ENCODE measurements around the gene KATNBL1.

Gene KATNBL1, protein sequence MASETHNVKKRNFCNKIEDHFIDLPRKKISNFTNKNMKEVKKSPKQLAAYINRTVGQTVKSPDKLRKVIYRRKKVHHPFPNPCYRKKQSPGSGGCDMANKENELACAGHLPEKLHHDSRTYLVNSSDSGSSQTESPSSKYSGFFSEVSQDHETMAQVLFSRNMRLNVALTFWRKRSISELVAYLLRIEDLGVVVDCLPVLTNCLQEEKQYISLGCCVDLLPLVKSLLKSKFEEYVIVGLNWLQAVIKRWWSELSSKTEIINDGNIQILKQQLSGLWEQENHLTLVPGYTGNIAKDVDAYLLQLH

DNA sequence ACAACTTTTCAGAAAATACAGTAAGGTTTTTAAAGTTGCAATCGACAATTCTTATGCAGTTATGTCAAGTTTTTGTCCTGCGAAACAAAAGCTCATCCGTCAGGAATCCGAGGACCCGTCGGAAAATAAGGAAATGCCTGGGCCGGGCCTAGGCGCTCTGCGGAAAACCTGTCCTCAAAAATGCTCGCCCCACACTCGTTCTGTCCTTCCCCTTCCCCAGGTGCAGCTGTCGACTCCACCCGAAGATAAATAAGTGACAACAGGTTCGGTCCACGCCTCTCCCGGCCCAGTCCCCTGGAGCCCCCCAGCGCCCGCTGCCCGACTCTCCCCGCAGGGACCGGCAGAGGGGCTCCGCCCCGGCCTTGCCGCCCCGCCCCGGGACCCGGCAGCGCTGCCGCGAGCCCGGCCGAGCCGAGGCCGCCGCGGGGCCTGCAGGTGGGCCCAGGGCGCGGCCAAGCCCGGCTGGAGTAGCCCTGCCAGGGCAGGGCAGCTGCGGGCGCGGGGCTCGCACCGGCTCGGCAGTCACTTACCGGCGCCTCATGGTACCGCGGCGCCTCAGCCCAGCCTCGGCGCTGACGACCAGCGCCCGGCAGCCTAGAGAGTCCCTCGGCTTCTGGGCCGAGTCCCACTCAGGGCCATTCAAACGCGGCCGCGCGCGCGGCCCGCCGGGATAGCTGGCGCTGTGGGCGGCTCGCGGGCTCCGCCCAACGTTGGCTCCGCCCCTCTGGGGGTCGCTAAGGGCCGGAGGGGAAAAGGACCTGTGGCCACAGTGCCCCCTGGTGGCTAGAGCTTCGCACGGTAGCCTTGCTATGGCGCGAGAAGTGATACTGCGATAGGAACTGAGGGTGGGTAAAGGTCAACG lies at the start of gene KATNBL1:
KATNBL1 (minus strand) TSS at position 676 of the 862 bp plus-strand sequence. CDS start 46,420 bp downstream, outside the sequence.
- DNase-seq, result peak; percentile 93 to 97 (median 94)

DNA sequence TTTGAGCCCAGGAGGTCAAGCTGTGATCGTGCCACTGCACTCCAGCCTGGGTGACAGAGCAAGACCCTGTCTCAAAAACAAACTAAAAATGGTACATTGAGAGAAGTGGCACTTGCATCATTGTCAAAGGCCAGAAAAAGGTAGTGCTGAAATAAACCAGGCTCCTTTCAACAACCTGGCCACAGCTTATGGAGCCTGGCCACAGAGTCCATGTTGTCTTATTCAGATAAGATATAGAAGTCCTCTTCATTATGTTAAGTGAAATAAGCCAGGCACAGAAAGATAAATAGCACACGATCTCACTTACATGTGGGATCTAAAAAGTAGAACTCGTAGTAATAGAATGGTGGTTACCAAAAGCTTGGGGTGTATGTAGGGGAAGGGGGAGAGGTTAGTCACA lies 49.7 kb upstream of the KATNBL1 start:
- DNase-seq, result no peak

DNA sequence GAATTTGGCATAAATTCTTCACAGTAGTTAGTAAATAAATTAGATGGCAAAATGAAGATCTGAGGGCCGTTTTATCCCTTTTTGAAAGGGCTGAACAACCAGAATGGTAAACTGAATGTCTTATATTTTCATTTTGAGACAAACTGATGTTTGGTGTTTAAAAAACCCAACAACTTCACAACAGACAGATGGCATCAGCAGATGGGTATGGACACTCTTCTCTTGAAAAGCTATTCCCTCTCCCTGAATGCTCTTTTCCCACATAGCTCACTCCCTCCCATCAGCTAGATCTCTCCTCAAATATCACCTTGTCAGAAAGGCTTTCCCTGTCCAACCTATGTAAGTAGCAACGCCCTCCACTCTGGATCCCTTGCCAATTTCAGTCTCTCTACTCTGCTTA lies 48.3 kb upstream of the KATNBL1 start:
- no peak for DNase-seq

DNA sequence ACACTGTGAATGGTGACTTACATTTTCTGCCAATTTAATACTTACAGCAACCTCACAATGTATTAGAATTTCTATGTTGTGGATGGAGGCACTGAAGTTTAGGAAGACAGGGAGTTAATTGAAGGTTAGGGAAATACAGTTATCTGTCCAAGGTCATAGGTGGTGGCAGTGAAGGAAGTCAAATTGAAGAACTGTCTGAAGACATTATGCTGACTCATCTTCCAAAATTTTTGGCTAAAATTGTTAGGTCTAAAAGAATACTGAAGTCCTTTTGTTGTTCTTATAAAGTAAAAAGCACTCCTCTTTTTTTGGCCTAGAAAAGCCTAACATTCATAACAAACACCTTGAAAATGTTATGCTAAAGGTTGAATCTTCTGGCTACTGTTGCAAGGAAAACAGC lies 42.6 kb upstream of the KATNBL1 start:
- DNase-seq, result no peak

DNA sequence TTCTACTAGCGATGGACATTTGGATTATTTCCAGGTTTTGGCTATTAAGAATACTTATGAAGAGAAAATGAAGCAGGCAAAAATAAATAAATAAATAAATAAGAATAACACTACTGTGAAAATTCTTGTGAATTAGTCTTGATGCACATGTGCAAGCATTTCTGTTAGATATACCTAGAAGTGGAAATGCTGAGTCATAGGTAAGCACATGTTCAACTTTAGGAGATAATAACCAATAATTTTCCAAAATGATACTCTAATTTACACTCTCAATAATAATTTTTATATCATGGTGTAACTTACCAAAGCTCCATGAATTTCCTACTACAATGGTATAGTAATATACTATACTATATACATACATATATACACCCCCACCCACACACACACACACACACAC lies 38.3 kb upstream of the KATNBL1 start:
- no peak for DNase-seq

DNA sequence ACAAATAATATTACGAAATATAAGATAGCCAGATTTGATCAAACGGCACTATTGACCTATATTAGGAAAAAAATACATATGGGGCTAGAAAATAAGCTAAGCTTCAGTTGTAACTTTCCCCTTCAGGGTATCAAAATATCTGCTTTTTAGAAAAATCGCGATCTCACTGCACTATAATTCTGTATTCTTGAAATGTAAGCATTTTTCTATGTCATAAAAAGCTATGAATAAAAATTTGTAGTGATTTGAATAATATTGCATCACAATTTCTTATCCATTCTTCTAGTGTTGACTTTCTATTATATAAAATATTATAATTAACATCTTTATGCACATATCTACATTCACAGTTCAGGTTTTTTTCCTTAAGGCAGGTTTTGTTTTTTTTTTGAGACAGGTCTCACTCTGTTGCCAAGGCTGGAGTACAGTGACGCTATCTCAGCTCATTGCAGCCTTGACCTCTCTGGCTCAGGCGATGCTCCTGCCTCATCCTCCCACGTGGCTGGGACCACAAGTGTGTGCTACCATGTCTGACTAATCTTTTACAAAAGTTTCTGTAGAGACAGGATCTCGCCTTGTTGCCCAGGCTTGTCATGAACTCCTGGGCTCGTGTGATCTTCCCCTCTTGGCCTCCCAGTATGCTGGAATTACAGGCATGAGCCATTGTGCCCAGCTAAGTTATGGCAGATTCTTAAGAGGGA lies 36.5 kb upstream of the KATNBL1 start:
- no peak for DNase-seq

DNA sequence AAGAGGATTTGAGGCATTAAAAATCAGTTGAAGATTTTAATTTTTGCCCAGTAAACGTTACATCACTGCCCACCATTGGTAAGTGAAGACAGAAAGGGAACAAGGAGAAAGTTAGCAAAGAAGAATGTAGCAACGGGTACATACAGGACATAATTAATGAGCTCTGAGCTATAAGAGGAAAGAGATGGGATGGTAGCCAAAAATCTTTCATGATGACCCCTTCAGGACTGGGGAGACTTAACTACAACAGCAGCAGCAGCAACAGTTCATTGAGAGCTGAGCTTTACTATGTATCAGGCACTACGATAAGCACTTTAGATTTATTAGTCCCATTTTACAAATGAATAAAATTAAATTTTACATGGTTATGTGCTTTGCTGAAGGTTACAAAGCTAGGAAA lies 33.3 kb upstream of the KATNBL1 start:
- DNase-seq, result no peak

DNA sequence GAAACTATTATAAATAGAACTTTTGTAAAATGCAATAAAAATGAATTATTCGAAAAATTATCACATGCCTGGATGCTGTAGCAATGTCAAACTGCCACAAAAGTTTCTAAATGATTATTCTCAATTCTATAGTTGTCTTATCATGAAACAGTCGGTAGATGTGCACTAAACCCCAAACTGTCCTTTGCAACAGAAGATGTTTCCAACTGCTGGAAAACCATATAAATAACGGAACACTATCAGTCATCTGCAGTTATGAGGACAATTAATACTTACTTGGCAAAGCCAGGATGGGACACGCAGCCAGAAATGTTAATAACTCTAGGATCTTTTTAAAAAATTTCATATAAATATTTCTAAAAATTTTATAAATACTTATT lies 32.4 kb upstream of the KATNBL1 start:
- DNase-seq, result no peak

DNA sequence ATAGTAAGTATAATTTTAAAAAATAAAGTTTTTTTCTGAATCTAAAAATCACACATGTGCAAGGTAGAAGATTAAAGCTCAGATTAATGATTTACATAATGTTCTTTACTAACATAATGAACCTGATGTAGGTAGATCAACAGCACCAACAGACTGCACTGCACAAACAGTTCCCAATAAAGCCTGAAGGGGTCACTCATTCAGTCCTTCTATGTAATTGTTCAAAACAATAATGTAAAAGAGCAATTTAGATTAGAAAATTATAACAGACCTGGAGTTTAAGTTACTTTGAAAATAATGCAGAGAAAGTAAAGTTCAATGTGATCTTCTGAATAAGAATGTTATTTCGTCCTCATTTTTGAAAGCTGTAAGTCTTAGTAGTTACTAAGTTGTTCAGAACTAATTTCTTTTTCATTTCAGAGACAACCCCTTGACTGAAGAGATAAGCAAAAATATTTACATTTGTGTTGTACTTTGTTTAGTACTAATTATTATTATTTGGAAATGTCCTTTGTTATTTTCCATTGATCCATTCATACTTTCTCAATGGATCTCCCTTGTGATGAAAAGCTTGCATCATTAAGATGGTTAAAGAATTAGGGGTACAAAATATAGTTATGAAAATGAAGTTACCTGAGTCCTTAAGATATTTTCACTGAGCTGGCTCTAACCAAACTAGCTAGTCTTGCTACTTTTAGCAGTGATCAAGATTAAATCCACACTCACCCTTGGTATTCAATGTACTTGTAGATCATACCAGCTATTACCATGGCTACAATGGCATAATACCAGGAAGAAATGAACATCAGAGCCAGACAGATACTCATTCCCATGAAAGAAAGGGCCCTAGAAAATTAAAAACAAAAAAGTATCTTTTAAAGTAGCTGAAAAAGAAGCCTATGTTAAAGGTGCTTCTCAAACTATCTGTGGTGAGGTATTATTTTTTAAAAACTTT lies 31.8 kb upstream of the KATNBL1 start:
- no peak for DNase-seq

DNA sequence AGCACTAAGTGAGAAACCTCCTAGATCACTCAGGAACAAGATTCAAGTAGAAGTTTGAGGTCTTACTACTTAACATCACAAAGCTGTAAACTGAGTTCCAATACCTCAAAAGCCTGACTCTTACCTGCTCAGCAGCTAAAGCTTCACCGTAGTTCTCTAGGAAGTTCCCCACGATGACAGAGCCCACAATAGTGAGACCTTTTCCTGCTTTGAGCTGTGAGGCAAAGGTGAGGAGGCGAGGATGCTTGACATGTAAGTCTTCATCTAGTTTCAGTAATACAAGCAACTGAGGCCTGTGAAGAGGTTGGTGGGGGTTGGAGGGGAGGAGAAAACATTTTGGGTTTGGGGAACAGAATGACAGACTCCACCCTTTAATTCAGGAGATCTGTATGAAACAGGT lies 30.6 kb upstream of the KATNBL1 start:
- no peak for DNase-seq

DNA sequence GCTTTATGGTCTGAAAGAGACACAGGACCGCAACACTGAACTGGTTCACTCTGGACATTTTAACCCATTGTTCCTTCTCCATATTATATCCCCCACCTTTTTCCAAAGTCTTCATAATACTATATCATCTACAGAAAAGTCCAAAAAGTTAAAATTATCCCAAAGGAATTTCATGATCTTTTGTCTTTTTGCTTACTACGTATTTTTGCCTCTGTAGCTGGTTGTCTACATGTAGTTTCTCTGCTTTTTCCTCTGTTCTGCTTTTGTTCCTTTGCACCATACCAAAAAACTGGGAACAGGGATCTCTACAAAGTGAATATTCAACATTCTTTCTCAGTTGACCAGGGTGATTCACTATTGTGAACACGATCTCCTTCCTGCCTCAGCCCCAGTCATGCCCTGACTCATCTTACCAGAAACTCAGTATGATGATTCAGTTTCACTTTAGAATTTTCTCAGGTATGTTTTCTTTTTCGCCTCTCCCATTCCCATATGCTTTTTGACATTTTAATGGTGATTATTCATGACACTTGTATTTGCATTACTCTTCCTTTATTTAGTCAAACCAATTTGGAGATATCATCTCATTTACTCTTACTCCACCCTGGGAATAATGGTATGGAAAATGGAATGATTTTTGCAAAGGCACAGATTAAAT lies 29.4 kb upstream of the KATNBL1 start:
- peak in 1 of 4 experiments; percentile 3 for DNase-seq

DNA sequence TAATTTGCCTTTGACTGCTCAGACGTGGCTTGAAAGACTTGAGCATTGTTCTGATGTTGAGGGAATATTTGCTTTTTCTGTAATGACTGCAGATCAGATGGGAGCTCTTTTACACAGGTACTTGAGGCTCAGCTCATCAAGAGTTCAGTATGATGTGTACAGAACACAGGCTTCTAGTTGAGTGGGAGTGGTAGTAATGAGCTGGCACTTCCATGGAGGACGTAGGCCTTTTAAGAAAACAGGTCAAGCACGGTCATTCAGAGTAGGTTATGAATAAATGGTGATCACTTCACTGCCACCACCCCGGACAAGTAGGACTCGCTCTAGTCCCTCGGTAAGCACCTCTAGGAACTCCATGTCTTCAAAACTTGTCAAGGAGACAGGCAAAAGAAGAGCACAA lies 23.7 kb upstream of the KATNBL1 start:
- DNase-seq, result no peak

DNA sequence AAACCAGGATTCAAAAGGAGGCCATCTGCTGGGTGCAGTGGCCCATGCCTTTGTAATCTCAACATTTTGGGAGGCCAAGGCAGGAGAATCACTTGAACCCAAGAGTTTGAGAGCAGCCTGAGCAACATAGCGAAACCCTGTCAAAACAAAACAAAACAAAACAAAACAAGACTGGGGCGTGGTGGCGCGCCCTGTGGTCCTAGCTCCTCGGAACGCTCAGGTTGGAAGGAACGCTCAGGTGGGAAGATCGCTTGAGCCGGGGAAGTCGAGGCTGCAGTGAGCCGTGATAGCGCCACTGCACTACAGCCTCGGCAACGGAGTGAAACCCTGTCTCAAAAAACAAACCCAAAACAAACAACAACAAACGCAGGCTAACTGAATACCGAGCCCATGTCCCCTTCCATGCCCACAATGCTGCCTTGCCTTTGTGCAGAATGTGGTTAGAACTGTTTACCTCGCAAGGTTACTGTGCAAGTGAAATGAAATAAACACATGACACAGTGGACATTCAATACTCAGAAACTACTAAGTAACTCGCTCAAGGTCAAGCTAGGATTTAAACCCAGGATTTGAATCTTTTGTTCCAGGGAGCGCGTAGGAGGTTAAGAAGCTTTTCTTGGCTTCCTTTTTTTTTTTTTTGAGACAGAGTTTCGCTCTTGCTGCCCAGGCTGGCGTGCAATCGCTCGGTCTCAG lies 14.2 kb upstream of the KATNBL1 start:
- no peak for DNase-seq

DNA sequence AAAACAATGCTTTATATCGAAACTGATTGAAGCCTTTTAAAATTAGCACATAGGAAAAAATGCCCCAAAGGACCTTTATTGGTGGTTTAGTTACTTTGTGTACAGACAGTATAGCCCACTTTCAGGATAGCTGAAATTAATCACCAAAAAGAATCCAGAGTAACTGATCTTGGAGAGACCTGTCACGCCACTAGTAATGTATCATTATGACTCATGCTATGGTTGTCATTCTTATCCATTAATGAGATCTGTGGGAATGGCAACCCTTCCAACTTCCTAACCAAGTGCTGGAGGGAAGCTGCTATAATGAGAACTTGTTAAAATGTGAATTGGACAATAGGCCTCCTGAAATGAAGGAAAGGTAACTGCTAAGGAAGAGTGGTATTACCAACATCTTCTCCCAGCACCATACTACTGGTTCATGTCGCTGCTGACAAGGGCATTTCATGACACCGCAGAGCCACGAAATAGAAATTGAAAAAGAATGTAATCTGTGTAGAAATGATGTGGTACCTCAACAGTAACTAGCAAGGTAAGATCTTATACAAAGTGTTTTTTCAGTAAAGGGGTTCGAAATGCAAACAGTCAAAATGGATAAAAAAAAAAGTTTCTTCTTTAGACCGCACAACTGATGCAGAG lies 7.8 kb upstream of the KATNBL1 start:
- DNase-seq, result no peak

DNA sequence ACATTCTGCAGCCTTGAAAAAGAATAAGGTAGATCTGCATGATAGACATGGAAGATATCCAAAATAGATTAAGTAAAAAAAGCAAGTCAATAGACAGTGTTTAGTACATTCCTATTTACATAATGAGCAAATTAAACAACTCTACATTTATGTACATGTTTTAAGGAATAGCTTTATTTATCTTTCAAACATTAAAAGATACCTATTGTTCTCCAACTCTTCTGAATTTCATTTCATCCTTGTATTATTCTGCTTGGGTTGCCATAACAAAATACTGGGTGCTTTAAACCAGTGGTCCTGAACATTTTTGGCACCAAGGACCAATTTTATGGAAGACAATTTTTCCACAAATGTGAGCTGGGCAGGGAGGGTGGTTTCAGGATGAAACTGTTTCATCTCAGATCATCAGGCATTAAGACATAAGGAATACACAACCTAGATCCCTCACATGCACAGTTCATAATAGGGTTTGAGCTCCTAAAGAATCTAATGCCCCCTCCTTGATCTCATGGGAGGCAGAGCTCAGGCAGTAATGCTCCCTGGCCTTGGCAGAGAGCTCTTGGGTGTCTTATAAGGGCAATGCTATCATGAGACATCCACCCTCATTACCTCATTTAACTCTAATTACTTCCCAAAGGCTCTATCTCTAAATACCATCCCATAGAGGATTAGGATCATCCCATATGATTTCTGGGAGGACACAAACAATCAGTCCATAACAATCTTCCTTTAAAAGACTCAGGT lies 6.8 kb upstream of the KATNBL1 start:
- no peak for DNase-seq

DNA sequence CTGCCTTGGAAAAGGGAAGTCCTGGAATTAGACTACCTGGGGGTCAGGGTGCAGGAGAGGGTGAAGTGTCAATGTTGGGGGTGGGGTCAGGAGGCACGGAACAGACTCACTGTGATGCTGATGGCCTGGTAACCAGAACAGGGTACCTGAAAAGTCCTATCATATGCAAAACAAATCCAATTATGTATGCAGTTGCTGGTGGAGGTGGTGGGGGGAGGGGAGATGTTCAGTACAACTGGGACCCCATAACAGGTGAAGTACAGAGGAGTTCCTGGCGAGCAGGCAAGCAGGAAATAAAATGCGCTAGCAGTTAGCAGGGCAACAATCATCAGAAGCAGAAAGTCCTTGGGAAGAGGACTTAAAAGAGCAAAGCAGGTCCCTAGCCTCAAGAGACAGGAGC lies 4.2 kb upstream of the KATNBL1 start:
- no peak for DNase-seq

DNA sequence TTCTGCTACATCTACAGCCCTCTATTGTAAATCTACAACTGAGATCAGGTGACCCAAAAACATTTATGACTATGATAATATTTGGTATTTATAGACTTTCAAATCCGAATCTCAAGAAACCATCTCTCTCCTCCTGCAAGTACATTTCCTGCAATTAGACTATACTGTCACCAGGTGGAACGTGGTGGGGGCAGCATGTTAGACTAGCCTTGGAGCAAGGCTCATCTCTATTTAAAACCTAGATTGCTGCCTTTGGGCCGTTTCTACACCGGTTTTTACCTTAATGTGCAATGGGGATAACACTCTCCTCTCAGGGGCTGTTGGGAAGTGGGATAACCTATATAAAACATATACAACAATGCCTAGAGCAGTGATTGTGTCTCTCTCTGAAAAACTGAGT lies 3.8 kb upstream of the KATNBL1 start:
- DNase-seq, result no peak

DNA sequence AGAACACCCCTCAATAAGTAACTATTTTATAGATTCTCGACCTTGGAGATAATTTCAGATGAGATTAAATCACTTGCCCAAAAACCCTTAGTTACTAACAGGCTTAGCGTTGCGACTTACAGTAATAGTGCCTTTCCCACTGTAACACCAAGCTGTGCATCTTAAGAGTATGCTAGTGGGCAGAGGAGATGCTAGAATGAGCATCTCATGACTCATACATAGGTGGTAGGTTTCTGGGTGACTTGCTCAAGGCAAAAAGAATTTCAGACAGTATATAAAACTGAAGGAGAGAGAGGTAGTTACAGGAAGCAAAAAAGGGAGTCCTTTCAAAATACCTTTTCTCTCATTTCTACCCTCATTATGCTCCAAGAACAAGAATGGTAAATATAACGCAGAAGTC lies 3.9 kb downstream of the KATNBL1 start:
- DNase-seq, result no peak

DNA sequence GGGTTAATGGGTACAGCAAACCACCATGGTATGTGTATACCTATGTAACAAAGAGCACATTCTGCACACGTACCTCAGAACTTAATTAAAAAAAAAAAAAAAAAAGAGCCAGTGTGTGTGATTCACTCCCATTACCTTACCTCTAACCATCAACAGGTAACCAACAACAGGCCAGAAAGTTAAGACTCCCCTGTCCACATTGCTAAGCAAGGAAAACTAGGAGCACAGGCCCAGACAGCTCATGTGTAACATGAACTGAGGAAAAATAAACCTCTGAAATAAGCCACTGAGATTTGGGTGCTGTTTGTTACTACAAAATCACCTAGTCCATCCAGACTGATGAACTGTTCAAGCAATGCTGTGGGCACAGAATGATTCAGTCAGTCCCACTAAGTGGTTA lies 6.0 kb downstream of the KATNBL1 start:
- DNase-seq, result no peak

DNA sequence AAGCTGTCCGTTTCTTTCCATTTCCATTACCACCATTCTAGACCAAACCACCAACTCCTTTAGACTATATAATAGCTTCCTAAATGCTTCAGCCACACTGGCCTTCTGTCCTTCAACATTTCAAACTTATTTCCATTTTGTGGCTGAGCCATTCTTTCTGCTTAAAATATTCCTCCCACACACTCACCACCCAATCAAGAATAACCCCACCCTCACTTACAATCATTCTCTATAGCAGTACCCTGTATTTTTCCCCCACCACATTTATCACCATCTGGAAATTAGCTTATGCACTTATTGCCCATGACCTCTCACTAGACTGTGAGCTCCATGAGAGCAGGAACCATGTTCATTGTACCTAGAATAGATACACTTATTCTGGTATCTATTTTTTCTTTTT lies 6.6 kb downstream of the KATNBL1 start:
- DNase-seq, result no peak
